NCI-H2196 treated with DMSO at 0.1 percent for 48 hours (cell line): Measurements from ENCODE around the gene CYP2A6.
"Not testable (repeated sequence)": the region's sequence is repeated elsewhere in the genome, so short reads cannot be mapped to it uniquely, and the experiment has no call there.

Experiments used
- DNase-seq: peaks from one replicate; lab custom pipeline; 2025; ENCODE audit not compliant: unreplicated experiment; lab: John Stamatoyannopoulos, UW

The CYP2A6 gene

DNA sequence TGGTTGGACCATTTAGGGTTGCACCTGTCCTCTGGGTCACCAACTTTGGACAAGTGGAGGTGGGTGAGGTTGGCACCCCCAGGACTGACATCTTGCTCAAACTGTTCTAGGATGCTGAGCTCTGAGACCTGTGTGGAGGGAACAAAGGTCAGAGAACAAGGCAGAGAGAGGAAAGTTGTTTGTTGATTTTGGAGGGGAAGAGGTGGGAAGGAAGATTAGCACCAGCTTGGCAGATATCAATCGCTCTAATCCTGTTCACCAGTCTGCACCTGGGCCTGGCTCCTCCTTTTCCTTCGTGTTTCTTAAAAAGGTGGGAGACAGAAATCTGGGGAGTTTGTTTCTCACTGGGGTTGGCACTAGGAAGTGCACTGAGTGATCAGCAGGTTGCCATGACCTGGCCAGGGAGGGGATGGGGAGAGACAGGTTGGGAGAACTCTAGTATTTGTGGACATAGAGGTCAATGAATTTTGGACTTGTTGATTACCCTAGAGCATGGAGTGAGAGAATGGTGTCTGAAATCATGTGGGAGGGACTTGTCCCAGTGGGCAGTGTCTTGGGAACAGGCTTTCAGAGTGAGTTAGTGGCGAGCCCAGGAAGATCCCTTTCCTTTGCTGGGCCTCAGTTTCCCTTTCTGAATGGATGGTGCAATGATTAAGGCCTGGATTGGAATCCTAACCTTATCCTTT lies 2.4 kb upstream of the CYP2A6 start:
- not testable (repeated sequence) for DNase-seq

GRCh38 chr19:40846722-40847121 lies 3.5 kb downstream of the CYP2A6 start:
- DNase-seq: not testable (repeated sequence)

DNA sequence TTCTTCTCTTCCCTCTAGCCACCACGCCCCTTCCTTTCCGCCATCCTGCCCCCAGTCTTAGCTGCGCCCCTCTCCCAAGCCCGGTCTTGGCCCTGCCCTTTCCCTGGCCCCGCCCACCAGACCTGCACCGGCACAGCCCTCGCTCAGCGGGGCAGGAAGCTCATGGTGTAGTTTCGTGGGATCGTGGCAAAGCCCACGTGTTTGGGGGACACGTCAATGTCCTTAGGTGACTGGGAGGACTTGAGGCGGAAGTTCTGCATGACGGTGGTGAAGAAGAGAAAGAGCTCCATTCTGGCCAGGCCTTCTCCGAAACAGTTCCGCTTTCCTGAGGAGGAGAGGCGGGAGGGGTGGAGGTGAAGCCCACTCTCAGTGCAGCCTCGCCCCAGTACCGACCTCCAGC lies 6.6 kb downstream of the CYP2A6 start:
- not testable (repeated sequence) for DNase-seq

DNA sequence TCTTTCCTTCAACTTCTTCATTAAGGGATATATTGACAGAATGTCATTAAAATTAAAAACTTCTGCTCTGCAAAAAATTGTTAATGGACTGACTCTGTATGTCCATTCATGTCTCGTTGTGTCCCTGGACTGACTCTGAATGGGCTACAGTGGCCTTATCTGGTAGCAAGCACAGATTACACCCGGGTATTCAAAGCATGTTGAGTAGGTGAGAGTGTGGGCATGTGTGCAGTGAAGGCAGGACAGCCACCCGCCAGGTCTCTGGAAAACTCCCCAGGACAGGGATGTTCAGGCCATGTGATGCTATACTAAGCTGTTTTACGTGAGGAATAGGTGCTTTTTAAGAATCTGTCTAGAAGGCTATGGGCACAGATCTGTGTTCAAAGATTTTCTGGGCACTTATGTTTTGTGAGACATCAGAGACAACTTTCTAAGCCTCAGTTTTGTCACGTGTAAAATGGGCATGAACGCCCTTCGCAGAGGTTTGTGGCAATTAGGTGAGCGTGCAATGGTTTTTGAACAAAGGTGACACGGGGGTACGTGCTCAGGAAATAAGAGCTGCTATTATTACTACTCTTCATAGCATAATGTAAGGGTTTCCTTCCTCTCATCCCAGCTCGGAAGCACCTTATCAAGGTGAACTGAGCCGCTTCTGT lies 7.1 kb downstream of the CYP2A6 start:
- DNase-seq: not testable (repeated sequence)

DNA sequence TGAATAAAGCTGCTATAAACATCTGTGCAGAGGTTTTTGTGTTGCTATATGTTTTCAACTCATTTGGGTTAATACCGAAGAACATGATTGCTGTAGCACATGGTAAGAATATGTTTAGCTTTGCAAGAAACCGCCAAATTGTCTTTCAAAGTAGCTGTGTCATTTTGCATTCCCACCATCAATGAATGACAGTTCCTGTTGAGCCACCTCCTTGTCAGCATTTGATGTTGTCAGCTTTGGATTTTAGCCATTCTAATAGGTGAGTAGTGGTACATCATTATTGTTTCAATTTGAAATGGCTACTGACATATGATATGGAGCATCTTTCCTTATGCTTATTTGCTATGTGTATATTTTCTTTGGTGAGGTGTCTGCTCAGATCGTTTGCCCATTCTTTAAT lies 8.2 kb downstream of the CYP2A6 start:
- not testable (repeated sequence) for DNase-seq

DNA sequence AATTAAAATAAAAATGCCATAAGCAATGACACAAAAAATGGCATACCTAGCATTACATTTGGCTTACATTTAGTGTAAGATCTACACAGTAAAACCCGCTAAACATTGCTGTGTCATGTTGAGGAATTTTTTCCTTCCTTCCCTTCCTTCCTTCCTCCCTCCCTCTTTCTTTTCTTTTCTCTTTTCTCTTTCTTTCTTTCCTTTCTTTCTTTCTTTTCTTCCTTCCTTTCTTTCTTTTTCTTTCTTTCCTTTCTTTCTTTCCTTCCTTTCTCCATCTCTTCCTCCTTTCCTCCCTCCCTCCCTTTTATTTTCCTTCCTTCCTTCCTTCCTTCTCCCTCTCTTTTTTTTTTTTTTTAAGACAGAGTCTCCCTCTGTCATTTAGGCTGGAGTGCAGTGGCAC lies 11.8 kb downstream of the CYP2A6 start:
- not testable (repeated sequence) for DNase-seq

DNA sequence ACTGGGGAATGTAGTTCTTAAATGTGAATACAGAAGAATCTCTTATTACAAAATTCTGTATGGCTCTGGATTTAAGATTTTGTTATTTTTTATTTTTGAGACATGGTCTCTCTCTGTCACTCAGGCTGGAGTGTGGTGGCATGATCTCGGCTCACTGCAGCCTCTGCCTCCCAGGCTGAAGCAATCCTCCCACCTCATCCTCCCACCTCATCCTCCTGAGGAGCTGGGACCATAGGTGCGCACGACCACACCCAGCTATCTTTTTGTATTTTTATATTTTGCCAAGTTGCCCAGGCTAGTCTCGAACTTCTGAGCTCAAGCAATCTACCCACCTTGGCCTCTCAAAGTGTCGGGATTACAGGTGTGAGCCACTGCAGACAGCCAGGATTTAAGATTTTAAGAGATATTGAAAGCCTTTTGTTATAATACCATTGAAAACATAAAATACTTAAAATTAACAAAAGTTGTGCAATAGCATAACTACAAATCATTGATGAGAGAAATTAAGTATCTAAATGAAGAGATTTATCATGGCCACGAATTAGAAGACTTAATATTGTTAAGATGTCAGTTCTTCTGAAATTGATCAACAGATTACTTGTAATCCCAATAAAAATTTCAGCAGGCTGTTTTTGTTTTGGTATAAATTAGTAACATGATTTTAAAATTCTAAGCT lies 13.4 kb downstream of the CYP2A6 start:
- no peak for DNase-seq

DNA sequence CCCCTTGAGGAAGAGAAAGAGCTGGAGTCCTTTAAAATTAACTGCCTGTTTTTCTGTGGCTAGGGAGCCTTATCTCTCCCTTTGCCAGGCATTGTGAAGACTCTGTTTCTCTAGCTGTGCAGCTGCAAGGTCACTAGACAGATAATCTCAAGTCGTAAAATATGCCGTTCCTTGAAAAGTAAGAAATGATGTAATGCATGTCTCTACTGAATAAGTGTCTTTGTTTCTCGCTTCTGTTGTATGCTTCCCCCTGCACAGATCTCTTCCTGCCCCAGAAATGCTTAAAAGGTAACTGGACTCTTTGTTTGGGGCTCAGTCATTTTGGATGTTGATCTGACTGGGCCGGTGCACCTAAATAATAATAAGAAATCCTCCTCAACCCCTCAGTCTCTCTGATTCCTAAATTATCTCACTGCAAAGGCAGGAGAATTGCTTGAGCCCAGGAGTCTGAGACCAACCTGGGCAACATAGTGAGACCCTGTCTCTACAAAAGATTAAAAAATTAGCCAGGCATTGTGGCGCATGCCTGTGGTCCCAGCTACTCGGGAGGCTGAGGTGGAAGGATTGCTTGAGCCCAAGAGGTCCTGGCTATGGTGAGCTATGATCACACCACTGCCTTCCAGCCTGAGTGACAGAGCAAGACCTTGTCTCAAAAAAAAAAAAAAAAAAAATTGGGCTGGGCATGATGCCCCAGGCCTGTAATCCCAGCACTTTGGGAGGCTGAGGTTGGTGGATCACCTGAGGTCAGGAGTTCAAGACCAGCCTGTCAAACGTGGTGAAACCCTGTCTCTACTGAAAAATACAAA lies 16.3 kb downstream of the CYP2A6 start:
- DNase-seq: not testable (repeated sequence)

- not testable (repeated sequence) for DNase-seq
These were observed 17.8 kb downstream of the CYP2A6 start for GRCh38 chr19:40832431-40832790.

DNA sequence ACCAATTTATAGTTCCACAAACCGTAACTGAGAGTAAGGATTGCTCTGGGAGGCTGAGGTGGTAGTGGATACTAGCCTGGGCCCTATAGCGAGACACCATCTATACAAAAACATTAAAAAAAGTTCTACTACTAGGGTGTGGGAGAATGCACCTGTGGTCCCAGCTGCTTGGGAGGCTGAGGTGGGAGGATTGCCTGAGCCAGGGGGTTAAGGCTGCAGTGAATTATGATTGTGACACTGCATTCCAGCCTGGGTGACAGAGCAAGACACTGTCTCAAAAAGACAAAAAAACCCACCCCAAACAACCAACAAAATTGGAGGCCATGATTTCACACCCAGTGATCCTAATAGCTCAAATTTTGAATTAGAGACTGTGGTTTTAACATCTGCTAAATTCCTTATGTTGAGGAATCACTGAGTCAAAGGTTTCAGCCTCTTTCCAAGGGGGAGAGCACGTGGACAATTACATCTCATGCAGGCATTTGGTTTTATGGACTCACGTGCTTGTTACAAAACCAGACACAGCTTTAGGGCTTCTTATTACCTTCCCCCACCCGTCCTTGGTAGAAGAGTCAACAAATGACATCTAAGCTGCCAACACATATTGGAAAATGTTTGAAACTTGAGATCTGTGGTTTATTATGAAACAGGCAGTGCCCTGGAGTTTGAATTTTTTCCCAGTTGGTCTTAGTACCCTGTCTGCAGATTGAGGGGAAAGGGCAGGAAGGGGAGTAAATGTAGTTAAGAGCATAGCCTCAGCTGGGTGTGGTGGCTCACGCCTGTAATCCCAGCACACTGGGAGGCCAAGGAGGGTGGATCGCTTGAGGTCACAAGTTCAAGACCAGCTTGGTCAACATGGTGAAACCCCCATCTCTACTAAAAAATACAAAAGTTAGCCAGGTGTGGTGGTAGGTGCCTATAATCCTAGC lies 18.5 kb downstream of the CYP2A6 start:
- DNase-seq: peak; percentile 81

DNA sequence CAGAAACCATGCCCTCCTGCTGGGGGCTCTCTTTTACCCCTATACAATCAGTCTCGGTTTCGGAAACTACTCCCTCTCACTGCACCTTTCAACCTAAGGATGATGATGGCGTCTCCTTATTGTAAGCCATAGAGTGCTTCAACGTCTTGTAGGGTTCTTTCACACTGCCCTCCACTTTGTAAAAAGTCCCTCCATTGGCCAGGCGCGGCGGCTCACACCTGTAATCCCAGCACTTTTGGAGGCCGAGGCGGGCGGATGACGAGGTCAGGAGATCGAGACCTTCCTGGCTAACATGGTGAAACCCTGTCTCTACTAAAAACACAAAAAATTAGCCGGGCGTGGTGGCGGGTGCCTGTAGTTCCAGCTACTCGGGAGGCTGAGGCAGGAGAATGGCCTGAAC lies 19.5 kb downstream of the CYP2A6 start:
- DNase-seq: not testable (repeated sequence)

DNA sequence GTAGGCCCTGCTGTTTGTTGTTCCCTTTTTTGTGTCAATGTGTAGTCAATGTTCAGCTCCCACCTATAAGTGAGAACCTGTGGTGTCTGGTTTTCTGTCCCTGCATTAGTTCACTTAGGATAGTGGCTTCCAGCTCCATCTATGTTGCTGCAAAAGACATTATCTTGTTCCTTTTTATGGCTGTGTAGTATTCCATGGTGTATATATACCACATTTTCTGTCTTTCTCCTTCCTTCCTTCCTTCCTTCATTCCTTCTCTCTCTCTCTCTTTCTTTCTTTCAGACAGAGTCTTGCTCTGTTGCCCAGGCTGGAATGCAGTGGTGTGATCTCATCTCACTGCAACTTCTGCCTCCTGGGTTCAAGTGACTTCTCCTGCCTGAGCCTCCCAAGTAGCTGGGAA lies 21.0 kb downstream of the CYP2A6 start:
- DNase-seq: no peak

- DNase-seq: no peak
These were observed 22.6 kb downstream of the CYP2A6 start for GRCh38 chr19:40827386-40828247.

DNA sequence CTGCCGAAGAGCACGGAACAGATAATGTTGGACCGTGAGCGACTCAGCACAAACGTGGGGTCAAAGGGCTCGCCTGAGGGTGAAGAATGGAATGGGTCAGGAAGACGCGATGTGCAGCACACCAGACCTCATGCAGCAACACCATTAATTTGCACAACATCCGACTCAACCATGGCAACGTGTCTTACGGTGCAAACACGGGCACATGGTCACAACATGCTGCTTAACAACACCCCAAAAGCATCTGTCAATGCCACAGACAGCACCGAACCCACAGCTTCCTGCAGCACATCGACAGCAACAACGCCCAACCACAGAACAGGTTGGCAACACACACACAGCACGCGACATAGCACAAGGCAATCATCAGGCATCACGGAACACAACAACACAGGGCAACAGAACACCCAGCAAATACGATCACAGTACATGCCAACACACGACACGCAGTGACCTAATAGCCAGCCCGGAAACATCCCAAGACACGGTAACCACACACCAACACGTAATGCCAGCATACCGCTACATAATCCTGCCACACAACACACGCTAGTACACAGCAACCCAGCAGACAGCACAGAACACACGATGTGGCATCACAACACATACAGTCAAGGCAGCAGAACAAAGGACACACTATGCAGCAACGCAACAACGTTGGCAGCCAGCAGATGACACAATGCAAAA lies 23.4 kb downstream of the CYP2A6 start:
- DNase-seq: not testable (repeated sequence)

- DNase-seq: not testable (repeated sequence)
These were observed 23.9 kb downstream of the CYP2A6 start for GRCh38 chr19:40826312-40826698.

- not testable (repeated sequence) for DNase-seq
These were observed 24.7 kb downstream of the CYP2A6 start for GRCh38 chr19:40825460-40826095.

- not testable (repeated sequence) for DNase-seq
These were observed 25.3 kb downstream of the CYP2A6 start for GRCh38 chr19:40824916-40825315.
